ENCODE results near the gene ADARB1. TPM values are rescaled to one million over a fixed set of nuclear protein-coding genes. Genes with fewer than 3 reads are reported as not detected.

Gene ADARB1
- total and polyA plus RNA-seq, 2 of the 8 experiments (the other 6 are each of a cell fraction or from before 2014, with no cell fraction given): 4.7 to 14.9 TPM

DNA sequence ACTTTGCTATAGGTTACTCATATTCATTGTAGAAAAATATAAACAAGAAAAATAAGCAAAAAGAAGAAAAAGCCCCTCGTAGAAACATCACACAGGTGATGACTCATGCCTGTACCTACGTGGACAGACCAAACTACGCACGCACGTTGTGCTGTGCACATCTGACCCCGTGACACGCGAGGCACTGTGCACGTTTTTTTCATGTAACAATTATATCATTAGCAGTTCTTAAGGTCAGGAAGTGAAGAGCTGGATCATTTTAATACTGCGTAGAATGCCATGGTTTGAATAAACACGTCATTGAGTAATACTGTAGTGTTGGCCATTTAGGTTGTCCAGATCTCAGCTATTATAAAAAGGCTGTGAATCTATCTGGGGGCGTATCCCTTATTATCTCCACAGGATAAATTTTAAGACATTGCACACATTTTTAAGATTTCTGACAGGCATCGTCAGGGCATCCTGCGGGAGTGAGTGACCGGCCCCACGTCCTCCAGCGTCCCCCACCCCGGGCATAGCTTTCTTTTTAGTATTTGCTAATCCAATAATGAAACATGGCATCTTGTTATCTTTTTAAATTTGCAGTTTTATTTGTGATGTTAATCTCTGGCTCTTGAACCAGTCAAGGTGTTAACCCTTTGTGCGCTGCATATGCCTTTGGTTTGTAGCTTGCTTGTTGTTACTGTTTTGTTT, 23.4 kb upstream of the ADARB1 start:
- Histone ChIP-seq H4K5ac (ENCODE audit: insufficient read length, low read depth, low read length) (no peak overlapping the region), H3K27ac (ENCODE audit: low read depth, low read length) (no peak overlapping the region), H4K20me1 (replicated peaks in 1 of 2; ENCODE audit: control insufficient read depth in 1 of 2, insufficient read depth in 2 of 2, low read length in 2 of 2) (no peaks in the 10 kb centered on the region), H3K9me3 (ENCODE audit: insufficient read depth in 2 of 2, low read depth in 1 of 2, low read length in 1 of 2) (peaks cover 0 to 5% of the 10 kb centered on the region in 2 experiments; a peak in 2 of 4 replicates), H2BK5ac (ENCODE audit: low read depth, low read length) (0 out of 2 replicates have a peak overlapping the region, but pooled peaks have one; percentile 87), H2BK15ac (ENCODE audit: low read length) (no peak overlapping the region), H2BK20ac (ENCODE audit: low read length) (peak overlapping the region; percentile 56; the same call in 1 of the 2 replicates), H3K36me3 (ENCODE audit: control insufficient read depth in 2 of 4, insufficient read depth in 4 of 4, low read length in 3 of 4) (no peaks in the 10 kb centered on the region), H3K79me2 (ENCODE audit: control insufficient read depth in 1 of 2, insufficient read depth in 2 of 2, low read length in 2 of 2) (no peaks in the 10 kb centered on the region), H3K79me1 (ENCODE audit: low read depth, low read length) (no peaks in the 10 kb centered on the region), H3K4me2 (ENCODE audit: insufficient read depth in 1 of 2, low read depth in 2 of 2, low read length in 2 of 2) (peak overlapping the region in 1 of 2 experiments; percentile 47; a peak in 2 of 4 replicates), H3K4me3 (ENCODE audit: extremely low read depth in 1 of 4, insufficient read depth in 2 of 4, low read depth in 3 of 4, low read length in 4 of 4) (no peak overlapping the region), H3K27me3 (replicated peaks in 1 of 4; ENCODE audit: control insufficient read depth in 3 of 4, extremely low read depth in 1 of 4, insufficient read depth in 3 of 4, low read length in 3 of 4) (peaks cover 0 to 4% (median 2%) of the 10 kb centered on the region in 4 experiments; a peak in 2 of 7 replicates), H4K91ac (replicated peaks; ENCODE audit: insufficient read length, low read length) (no peak overlapping the region), H3K56ac (replicated peaks; ENCODE audit: insufficient read length, low read depth, low read length) (no peak overlapping the region), H3K4me1 (replicated peaks in 1 of 4; ENCODE audit: control insufficient read depth in 3 of 4, insufficient read depth in 4 of 4, low read length in 3 of 4) (peaks cover 5 to 15% (median 12%) of the 10 kb centered on the region in 4 experiments), H3K4ac (replicated peaks; ENCODE audit: insufficient read length, low read depth, low read length) (no peak overlapping the region), H3K14ac (ENCODE audit: insufficient read length) (no peak overlapping the region), H3K23me2 (ENCODE audit: low read depth, low read length) (no peaks in the 10 kb centered on the region), H2AK5ac (ENCODE audit: low read depth, low read length) (no peak overlapping the region), H4K8ac (ENCODE audit: extremely low read depth, insufficient read depth, low read length) (no peak overlapping the region), H3K18ac (ENCODE audit: extremely low read depth, low read length) (no peak overlapping the region), H2BK120ac (replicated peaks; ENCODE audit: low read depth, low read length) (no peak overlapping the region), H2BK12ac (ENCODE audit: low read depth, low read length) (0 out of 2 replicates have a peak overlapping the region, but pooled peaks have one; percentile 94), H3K23ac (ENCODE audit: insufficient read length) (no peak overlapping the region), H3K9ac (replicated peaks in 1 of 4; ENCODE audit: extremely low read depth in 1 of 4, low read depth in 3 of 4, low read length in 3 of 4) (no peak overlapping the region), H2AFZ (ENCODE audit: low read length) (peak overlapping the region; percentile 66; the same call in 1 of the 2 replicates)
- 71% methylated on average over 19 of the region's 19 CpGs; no CpG with 5 or more reads in 1 of the 2 experiments for WGBS, 2 experiments (ENCODE audit: extremely low coverage in 1 of 2, insufficient coverage in 1 of 2, insufficient read length in 1 of 2, insufficient replicate concordance in 2 of 2, low coverage in 1 of 2, low lambda C conversion rate in 2 of 2, missing lambda C conversion rate in 1 of 2)
- no peak for DNase-seq (ENCODE audit: low read depth in 1 of 2, low spot score in 2 of 2)
- no peak for FAIRE-seq
- ChIA-PET CTCF (ENCODE audit: partially characterized antibody) (interaction anchor here (0.9 to 2.4 kb wide), 10 partner anchors 20 to 102 kb away, joined by 3 to 5 read pairs (median 3); no protein-coding TSS in a partner anchor), POLR2A (ENCODE audit: partially characterized antibody) (interaction anchor here (1.4 to 1.5 kb wide), 2 partner anchors 16 to 18 kb away, joined by 3 to 4 read pairs; no protein-coding TSS in a partner anchor)
- no peak for TF ChIP-seq BACH1 (IDR thresholded peaks at IDR 0.05; ENCODE audit: low read length)
- TF ChIP-seq SP4 (IDR thresholded peaks at IDR 0.05; ENCODE audit: low read length): no peak

Data from H1 (cell line).